Mesenchymal stem cell (in vitro differentiated cells and primary cell): Measurements from ENCODE around the gene ARL15.

ENCODE experiments used
- DNase-seq: peaks from one replicate; pipeline ENCODE4 v3.0.0-alpha.2; 2013
- H2AFZ ChIP-seq: one replicate; pipeline ENCODE4 v1.6.1; 2013; ENCODE audit warnings: low read depth, mild to moderate bottlenecking, control low read depth, inconsistent platforms, low read length, moderate library complexity
- H2AK5ac ChIP-seq: 2 replicates; pipeline ENCODE4 v1.6.1; 2013; ENCODE audit warnings: low read length, moderate library complexity, mild to moderate bottlenecking, inconsistent platforms; ENCODE audit not compliant: severe bottlenecking
- H2BK120ac ChIP-seq: one replicate; pipeline ENCODE4 v1.6.1; 2013; ENCODE audit warnings: low read depth, mild to moderate bottlenecking, inconsistent platforms, low read length, moderate library complexity
- H2BK12ac ChIP-seq, 2 experiments: one replicate each; pipeline ENCODE4 v1.6.1; 2013; ENCODE audit warnings: inconsistent platforms in 2 of 2, low read length in 2 of 2, mild to moderate bottlenecking in 2 of 2, moderate library complexity in 2 of 2, control low read depth in 1 of 2
- H2BK15ac ChIP-seq: one replicate; pipeline ENCODE4 v1.6.1; 2013; ENCODE audit warnings: mild to moderate bottlenecking, low read depth, inconsistent platforms; ENCODE audit not compliant: poor library complexity, severe bottlenecking
- H2BK5ac ChIP-seq: 2 replicates; pipeline ENCODE4 v1.6.1; 2013; ENCODE audit warnings: low read depth, mild to moderate bottlenecking, low read length, control low read depth, inconsistent platforms; ENCODE audit not compliant: poor library complexity, severe bottlenecking
- H3K14ac ChIP-seq, 2 experiments: one replicate each; pipeline ENCODE4 v1.6.1; 2013; ENCODE audit warnings: inconsistent platforms in 2 of 2, low read length in 2 of 2, control low read depth in 1 of 2, mild to moderate bottlenecking in 1 of 2, moderate library complexity in 1 of 2
- H3K18ac ChIP-seq, 2 experiments: one replicate each; pipeline ENCODE4 v1.6.1; 2013; ENCODE audit warnings: inconsistent platforms in 2 of 2, low read length in 2 of 2, control low read depth in 1 of 2, low read depth in 1 of 2, mild to moderate bottlenecking in 1 of 2
- H3K23ac ChIP-seq, 2 experiments: one replicate each; pipeline ENCODE4 v1.6.1; 2013; ENCODE audit warnings: inconsistent platforms in 2 of 2, low read length in 2 of 2, mild to moderate bottlenecking in 2 of 2, moderate library complexity in 2 of 2, control low read depth in 1 of 2
- H3K27ac ChIP-seq: 2 replicates; pipeline ENCODE4 v1.5.1; 2013; ENCODE audit warnings: mild to moderate bottlenecking, moderate library complexity, low read length, control low read depth, inconsistent platforms; ENCODE audit not compliant: poor library complexity, severe bottlenecking
- H3K27me3 ChIP-seq, 2 experiments: 2 replicates each; pipeline versions ENCODE4 v1.6.1 to v1.7.0; 2013; ENCODE audit warnings: low read length in 2 of 2, mild to moderate bottlenecking in 2 of 2, moderate library complexity in 2 of 2, control low read depth in 1 of 2, inconsistent platforms in 1 of 2; ENCODE audit not compliant: control insufficient read depth in 1 of 2, insufficient read depth in 1 of 2
- H3K36me3 ChIP-seq, 2 experiments: 2 replicates each; pipeline versions ENCODE4 v1.6.1 to v1.7.0; 2013; ENCODE audit warnings: low read length in 2 of 2, control low read depth in 1 of 2, inconsistent platforms in 1 of 2, low read depth in 1 of 2, mild to moderate bottlenecking in 1 of 2; ENCODE audit not compliant: insufficient read depth in 2 of 2, control insufficient read depth in 1 of 2
- H3K4ac ChIP-seq, 2 experiments: one replicate each; pipeline ENCODE4 v1.6.1; 2013; ENCODE audit warnings: inconsistent platforms in 2 of 2, low read length in 2 of 2, mild to moderate bottlenecking in 2 of 2, moderate library complexity in 2 of 2, control low read depth in 1 of 2, low read depth in 1 of 2
- H3K4me1 ChIP-seq: 2 replicates; pipeline ENCODE4 v1.6.1; 2013; ENCODE audit warnings: low read depth, low read length, control low read depth; ENCODE audit not compliant: control insufficient read depth, insufficient read depth
- H3K4me2 ChIP-seq: 2 replicates; pipeline ENCODE4 v1.6.1; 2013; ENCODE audit warnings: low read length, mild to moderate bottlenecking, inconsistent platforms; ENCODE audit not compliant: poor library complexity, severe bottlenecking
- H3K4me3 ChIP-seq, 2 experiments: 2 replicates each; pipeline versions ENCODE4 v1.5.1 to v1.7.0; 2013; ENCODE audit warnings: low read length in 2 of 2, mild to moderate bottlenecking in 2 of 2, control low read depth in 1 of 2, low read depth in 1 of 2; ENCODE audit not compliant: insufficient read depth in 1 of 2
- H3K79me1 ChIP-seq: replicated peaks from 2 replicates; pipeline ENCODE4 v1.6.1; 2013; ENCODE audit warnings: mild to moderate bottlenecking, control low read depth, low read length, inconsistent platforms; ENCODE audit not compliant: poor library complexity, severe bottlenecking
- H3K9ac ChIP-seq: 2 replicates; pipeline ENCODE4 v1.7.0; 2013; ENCODE audit warnings: mild to moderate bottlenecking, low read length, moderate library complexity
- H3K9me3 ChIP-seq: 2 replicates; pipeline ENCODE4 v1.7.0; 2013; ENCODE audit warnings: mild to moderate bottlenecking, low read length; ENCODE audit not compliant: control insufficient read depth
- H4K8ac ChIP-seq: one replicate; pipeline ENCODE4 v1.6.1; 2013; ENCODE audit warnings: inconsistent platforms, mild to moderate bottlenecking, low read length, moderate library complexity
- H4K91ac ChIP-seq: one replicate; pipeline ENCODE4 v1.6.1; 2013; ENCODE audit warnings: mild to moderate bottlenecking, low read length, inconsistent platforms
- WGBS: methylation state at CpG from one replicate; pipeline ENCODE4 v1.1.7; 2013; ENCODE audit warnings: mixed read lengths; 5-methylcytosine and 5-hydroxymethylcytosine counted together

The ARL15 gene

DNA sequence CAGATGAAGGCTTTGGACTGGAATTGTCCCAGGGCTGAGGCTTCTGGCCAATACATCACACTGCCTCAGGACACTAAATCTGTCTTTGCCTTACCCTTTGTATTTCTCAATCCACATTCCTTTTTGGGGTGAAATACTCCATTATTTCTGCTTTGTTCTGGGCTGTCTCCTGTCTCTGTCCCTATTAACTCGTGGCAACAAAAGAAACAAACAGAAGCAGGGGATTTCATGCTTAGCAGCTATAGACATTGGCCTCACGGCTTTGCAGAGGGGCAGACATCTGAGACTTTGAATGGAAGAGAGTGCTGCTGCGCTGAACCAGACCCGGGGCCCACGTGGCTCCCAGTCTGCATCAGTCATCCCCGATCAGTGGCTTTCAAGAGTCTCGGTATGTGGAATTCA lies 129.7 kb downstream of the ARL15 start:
- no peaks in the 10 kb centered on the region for H3K4me1 ChIP-seq
- H2AK5ac ChIP-seq, result no peak overlapping the region
- H2AFZ ChIP-seq, result no peak overlapping the region
- no peak overlapping the region for H2BK15ac ChIP-seq
- WGBS, result 50% methylated on average over 5 of the region's 7 CpGs
- H3K14ac ChIP-seq, result no peak overlapping the region
- H3K79me1 ChIP-seq, result peaks cover 22% of the 10 kb centered on the region
- DNase-seq, result peak; percentile 40
- no peak overlapping the region for H3K18ac ChIP-seq
- no peaks in the 10 kb centered on the region for H3K27me3 ChIP-seq
- H4K91ac ChIP-seq, result no peak overlapping the region
- H3K9me3 ChIP-seq, result no peaks in the 10 kb centered on the region
- H2BK120ac ChIP-seq, result no peak overlapping the region
- no peak overlapping the region for H2BK12ac ChIP-seq
- H4K8ac ChIP-seq, result no peak overlapping the region
- no peak overlapping the region for H3K4me3 ChIP-seq
- H3K27ac ChIP-seq, result no peak overlapping the region
- no peak overlapping the region for H2BK5ac ChIP-seq
- no peak overlapping the region for H3K4me2 ChIP-seq
- H3K4ac ChIP-seq, result no peak overlapping the region
- H3K23ac ChIP-seq, result no peak overlapping the region
- H3K9ac ChIP-seq, result peak overlapping the region; percentile 24
- no peaks in the 10 kb centered on the region for H3K36me3 ChIP-seq

DNA sequence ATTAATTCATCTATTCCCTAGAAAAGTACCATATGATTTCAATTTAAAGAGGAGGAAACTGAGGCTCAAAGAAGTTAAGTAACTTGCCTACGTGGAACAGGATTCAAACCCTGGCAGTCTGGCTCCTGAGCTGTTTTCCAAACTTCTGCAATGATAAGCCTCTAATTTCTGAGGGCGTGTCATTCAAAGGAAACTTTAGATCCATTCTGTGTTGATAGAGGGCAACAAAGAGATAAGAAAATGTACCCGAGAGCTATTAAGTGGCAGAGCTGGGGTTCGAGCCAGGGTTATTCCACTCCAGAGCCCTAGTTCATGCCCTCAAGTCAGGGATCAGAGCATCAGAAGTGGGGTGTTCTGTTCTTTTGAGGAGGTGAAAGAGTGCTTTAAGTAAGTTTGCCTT lies 131.4 kb downstream of the ARL15 start:
- H2BK120ac ChIP-seq, result no peak overlapping the region
- H4K91ac ChIP-seq, result no peak overlapping the region
- H3K9me3 ChIP-seq, result no peaks in the 10 kb centered on the region
- no peak overlapping the region for H3K23ac ChIP-seq
- H2BK12ac ChIP-seq, result no peak overlapping the region
- no peak overlapping the region for H3K9ac ChIP-seq
- no peaks in the 10 kb centered on the region for H3K27me3 ChIP-seq
- no peak overlapping the region for H3K4me3 ChIP-seq
- no peak overlapping the region for H3K18ac ChIP-seq
- H4K8ac ChIP-seq, result no peak overlapping the region
- 93% methylated on average over 4 of the region's 4 CpGs for WGBS
- no peaks in the 10 kb centered on the region for H3K36me3 ChIP-seq
- no peak overlapping the region for H2AK5ac ChIP-seq
- H2BK15ac ChIP-seq, result no peak overlapping the region
- H3K79me1 ChIP-seq, result peaks cover 18% of the 10 kb centered on the region
- H3K14ac ChIP-seq, result no peak overlapping the region
- H2AFZ ChIP-seq, result no peak overlapping the region
- H3K4ac ChIP-seq, result no peak overlapping the region
- no peak overlapping the region for H2BK5ac ChIP-seq
- no peak overlapping the region for H3K27ac ChIP-seq
- H3K4me2 ChIP-seq, result no peak overlapping the region
- H3K4me1 ChIP-seq, result no peaks in the 10 kb centered on the region
- DNase-seq, result no peak

DNA sequence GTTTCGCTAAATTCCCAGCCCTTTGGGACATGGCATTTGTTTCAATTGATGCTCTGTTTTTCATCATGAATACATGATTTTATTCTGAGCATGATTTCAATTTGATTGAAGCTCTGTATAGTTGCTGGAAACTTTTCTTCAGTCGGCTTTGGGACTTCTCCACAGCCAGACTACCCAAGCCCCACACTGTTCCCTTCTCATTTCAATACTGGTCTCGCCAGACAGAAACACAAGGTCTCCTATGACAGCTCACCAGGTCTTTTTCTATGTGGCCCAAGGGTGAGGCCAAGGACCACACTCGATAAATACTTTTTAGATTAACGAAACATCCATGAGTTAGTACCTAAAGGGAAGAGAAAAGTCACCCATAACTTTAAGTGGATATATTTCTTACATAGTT lies 132.2 kb downstream of the ARL15 start:
- H3K9me3 ChIP-seq, result no peaks in the 10 kb centered on the region

DNA sequence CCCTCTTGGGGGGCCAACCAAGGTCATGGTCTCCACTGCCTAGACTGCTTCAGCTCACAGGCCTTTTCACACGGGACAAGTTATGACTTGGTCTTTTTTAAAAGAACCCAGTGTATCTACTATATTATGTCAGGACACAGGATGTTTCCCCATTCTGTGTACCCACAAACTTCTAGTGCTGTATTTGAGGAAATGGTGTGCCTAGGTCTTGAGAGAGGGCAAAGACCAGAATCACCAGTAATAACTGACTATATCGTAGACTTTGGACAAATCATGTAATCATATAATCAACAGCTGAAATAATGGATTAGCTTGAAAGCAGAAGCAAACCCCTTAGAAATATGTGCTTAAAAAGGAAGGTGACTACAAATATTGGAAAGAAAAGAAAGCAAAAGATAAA lies 133.3 kb downstream of the ARL15 start:
- Histone ChIP-seq H3K27ac (no peak overlapping the region), H3K14ac (no peak overlapping the region), H3K9ac (no peak overlapping the region), H3K4me1 (no peaks in the 10 kb centered on the region), H3K36me3 (no peaks in the 10 kb centered on the region), H2BK12ac (no peak overlapping the region), H3K4me3 (no peak overlapping the region), H2BK120ac (no peak overlapping the region), H2AK5ac (no peak overlapping the region), H4K91ac (no peak overlapping the region), H4K8ac (no peak overlapping the region), H3K18ac (no peak overlapping the region), H3K23ac (no peak overlapping the region), H2AFZ (no peak overlapping the region), H3K4ac (no peak overlapping the region), H2BK5ac (no peak overlapping the region), H3K4me2 (no peak overlapping the region), H3K9me3 (no peaks in the 10 kb centered on the region), H2BK15ac (no peak overlapping the region), H3K27me3 (no peaks in the 10 kb centered on the region), H3K79me1 (peaks cover 18% of the 10 kb centered on the region)
- DNase-seq, result no peak
- no CpG with 5 or more reads among the region's 2 CpGs for WGBS

More for the DNA sequence above, 132.2 kb downstream of the ARL15 start:
- Histone ChIP-seq H2BK120ac (no peak overlapping the region), H3K79me1 (peaks cover 18% of the 10 kb centered on the region), H3K4me1 (no peaks in the 10 kb centered on the region), H3K23ac (no peak overlapping the region), H3K36me3 (no peaks in the 10 kb centered on the region), H2AFZ (no peak overlapping the region), H3K4me3 (no peak overlapping the region), H4K8ac (no peak overlapping the region), H3K4ac (no peak overlapping the region), H2BK15ac (no peak overlapping the region), H3K14ac (no peak overlapping the region), H2AK5ac (no peak overlapping the region), H3K9ac (no peak overlapping the region), H3K18ac (no peak overlapping the region), H3K27ac (no peak overlapping the region), H4K91ac (no peak overlapping the region), H2BK12ac (no peak overlapping the region), H3K27me3 (no peaks in the 10 kb centered on the region), H2BK5ac (no peak overlapping the region), H3K4me2 (no peak overlapping the region)
- WGBS, result 95% methylated on average over 5 of the region's 5 CpGs
- DNase-seq, result no peak
